Activated CD8-positive, alpha-beta memory T cell treated with anti-CD3 and anti-CD28 coated beads, Interleukin-2, amount 50 U/mL, for 1 hour (primary cell): ENCODE measurements around the gene PPM1H.

Source experiments
- DNase-seq: peaks from one replicate; pipeline ENCODE4 v3.0.0-alpha.2; 2020; ENCODE audit errors: extremely low read depth

The PPM1H gene

DNA sequence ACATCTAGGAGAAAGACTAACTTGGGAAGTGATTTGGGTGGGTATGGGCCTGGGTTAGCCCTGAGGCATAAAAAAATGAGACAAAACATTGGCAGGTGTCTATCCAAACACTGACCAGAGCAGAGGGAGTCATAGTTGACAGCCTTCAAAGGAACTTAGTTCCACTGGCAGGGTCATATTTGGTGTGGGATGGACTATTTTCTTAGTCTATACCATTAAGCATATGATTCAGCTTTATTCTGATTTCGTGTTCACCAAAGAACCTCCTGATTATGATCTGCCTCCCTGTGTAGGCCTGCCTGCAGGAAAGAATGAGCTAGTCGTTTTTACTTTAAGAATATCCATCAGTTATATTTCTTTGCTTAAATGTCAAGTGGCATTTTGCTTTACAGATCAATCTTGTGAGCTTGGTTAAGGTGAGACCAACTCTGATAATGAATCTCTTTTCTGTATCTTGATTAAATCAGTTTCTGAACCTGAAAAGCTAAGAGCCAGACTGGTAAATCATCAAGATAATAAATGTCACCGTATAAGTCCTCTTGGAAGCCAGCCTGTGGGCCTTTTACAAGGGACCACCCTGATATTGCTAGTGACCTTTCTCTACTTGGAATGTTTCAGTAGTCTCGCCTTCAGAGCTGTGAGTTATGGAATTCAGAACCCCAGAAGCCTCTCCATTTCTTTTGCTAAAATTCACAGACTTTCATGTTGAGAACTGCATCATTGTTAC, 285.4 kb downstream of the PPM1H start:
- no peak for DNase-seq

DNA sequence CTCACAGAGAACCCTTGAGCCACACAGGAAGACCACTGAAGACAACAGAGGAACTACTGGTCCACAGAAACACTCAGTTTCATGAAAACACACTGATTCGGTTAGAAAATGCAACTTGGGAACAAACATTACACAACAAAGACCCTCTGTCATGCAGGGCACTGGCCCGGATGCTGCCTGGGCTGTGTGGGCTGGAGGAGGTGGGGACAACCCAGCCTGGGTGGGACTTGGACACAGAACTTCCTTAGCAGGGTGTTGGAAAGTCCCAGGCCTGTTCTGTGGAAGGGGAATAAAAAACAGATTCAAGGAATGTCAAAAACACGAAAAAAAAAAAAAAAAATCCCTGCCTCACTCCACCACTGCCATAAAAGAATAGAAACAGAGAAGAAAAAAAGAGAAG, 287.4 kb downstream of the PPM1H start:
- DNase-seq = no peak

DNA sequence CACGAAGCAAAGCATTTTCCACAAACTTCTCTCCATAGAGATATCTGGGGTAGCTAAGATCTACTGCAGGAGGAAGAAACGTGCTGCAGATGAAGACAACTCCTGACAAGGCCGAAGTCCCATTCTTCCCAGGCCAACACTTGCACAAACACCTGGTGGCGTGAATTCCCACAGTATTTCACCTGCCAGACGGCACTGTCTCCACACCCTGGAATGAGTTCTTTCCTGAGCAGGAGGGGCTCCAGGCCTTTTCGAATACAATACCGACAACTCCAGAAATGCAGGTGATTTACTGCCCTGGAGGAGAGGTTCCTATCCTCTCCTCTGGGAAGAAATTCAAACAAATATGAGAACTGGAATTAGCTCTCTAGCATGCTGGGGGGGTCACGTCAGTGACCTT, 288.4 kb downstream of the PPM1H start:
- no peak for DNase-seq

DNA sequence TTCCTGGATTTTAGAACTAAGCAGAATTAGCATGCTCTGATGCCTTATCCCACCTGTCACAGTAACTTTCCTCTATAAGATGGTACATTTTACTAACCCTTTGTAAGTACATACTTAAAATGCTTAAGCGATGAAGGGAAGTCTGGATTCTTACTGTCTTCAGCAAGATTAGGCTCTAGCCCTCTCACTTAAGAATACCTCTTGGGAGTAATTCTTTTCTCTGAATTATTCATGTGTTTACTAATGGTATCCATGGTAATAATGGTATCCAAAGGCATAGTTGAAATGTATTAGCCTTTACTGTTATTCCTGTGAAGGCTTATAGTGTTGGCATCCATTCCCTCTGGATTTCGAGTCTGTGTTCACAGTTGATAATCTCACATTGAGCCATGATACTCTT, 291.5 kb downstream of the PPM1H start:
- DNase-seq = no peak

DNA sequence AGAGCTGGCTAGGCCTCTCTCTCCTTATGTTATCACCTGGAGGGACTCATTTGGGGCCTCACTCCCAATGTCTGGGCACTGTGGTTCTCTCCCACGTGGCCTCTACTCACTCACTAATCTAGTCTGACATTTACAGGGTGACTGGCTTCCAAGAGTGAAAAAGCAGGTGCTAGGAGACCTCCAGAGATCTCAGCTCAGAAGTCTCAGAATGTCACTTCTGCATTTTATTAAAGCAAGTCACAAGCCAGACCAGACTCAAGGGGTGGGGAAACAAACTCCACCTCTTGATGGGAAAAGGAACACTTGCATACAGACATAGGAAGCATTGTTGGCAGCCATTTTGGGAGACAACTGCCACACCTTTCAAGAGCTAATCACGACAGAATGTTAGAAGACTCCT, 292.5 kb downstream of the PPM1H start:
- DNase-seq = no peak

DNA sequence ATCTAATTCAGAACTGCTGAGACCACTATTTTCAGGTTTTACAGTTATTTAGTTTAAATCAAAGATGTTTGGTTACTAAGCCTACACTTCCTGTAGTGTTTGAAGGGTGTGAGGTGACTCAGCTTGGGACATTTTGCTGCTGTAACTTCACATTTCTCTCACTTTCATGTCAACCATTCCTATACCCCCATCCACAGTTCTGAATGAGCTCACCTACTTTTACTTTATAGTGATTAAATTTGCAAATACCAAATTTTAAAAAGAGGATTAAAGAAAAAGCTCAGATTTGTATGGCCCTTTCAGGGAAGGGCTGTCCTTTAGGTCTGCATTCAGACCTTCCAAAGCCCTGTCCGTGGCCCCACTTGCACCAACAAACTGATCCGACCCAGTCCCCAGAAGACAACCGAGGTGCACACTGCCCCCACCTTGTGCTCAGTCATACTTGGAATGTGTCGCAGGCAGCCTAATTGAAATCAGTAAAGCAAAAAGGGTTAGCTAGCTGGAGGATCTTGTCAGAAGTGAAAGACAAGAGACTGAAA, 294.0 kb downstream of the PPM1H start:
- no peak for DNase-seq

DNA sequence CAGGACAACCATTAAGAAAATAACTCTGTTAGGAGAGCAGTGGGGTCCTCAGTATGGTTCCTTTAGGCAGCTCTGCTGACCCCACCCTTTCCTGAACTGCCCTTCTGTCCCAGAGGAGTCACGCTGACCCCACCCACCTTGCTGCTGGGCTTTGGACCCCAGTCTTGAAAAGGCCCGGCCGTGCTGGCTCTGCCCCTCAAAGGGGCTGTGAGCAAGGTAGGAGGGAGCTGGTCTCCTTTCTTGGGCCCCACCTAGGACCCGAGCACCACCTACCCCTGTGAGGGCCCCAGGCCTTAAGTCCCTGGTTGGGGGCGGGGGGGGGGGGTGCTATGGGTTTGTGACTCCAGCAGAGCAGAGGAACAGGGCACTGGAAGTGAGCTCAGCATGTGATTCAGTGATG, 297.3 kb downstream of the PPM1H start:
- DNase-seq = no peak

DNA sequence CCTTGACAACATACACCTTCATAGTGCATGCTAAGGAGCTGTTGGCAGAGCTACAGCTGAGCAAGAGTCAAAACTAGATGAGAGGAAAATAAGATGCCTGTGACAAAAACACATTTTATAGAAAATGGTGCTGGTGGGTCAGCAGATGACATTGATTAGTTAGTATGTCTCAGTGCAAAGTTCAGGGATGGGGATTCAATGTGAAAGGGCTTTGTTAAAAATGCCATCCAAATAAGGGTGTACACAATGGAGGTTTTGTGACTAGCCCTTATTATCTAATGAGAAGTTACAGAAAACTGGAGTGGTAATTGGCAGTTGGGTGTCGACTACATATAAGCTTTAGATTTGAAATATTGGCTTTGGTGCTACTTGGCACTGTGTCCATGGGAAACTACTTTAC, 299.3 kb downstream of the PPM1H start:
- DNase-seq = no peak

DNA sequence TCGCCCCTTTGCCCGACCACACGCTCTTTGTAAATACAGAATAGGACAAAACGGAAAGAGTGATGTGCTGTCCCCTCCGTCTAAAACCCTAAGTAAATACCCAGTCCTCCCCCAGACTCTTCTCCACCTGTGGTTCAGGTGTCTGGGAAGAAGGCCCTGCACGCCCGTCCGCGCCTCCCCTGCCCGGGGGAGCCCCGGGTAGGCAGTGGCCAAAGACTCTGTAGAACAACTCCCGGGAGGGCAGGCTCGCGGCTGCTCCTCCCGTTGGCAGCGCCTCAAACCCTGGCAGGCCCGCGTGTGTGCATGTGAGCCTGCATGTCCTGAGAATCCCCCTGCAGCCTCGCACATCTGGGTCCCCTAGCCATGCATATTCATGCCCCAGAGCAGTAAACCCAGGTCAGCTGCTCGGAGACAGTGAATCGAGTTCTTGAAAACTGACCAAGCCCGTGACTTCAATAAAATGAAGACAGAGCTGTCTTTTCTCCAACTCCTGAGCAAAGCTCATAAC, 302.5 kb downstream of the PPM1H start:
- DNase-seq = no peak

DNA sequence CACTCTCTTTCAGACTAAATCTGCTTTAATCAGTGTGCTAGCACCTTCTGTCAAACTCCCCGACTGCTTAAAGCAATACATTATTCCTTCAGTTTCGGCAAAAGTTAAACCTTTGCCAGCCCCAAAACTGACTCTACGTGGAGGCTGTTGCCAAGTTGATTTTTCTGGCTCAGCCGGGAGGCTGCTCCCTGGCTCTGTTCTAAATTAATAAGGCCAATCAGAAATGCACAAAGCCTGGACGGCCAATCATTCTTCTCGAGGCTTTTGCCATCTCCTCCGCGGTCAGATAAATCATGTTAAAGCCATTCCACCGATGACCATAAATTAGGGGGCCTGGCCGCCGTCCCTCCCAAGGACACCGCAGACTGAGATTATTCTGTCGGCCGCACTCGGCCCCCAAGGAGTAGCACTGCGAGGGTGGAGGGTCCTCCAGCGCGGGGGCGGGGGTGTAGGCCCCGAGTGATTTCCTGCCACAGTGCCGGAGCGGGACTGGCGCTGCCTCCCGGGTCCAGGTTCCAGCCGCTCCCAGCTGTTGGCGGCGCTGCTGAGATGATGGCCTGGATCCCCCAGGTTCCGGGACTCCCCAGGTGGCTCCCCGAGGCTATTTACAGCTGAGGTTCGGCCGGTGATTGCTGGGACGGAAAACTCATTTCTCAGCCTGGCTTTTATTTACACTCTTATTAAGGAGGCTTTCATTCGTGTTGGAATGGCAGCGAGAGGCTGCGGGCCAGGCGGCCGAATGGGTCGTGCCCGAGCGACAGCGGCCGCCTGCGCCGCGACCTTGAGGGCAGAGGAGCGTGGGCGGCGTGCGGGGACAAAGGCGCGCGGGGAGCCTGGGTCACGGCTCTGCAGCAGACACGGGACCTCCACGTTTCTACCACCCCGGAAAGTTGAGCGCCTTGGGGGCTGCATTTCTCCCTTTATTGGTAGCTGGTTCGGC, 303.2 kb downstream of the PPM1H start:
- DNase-seq = no peak

DNA sequence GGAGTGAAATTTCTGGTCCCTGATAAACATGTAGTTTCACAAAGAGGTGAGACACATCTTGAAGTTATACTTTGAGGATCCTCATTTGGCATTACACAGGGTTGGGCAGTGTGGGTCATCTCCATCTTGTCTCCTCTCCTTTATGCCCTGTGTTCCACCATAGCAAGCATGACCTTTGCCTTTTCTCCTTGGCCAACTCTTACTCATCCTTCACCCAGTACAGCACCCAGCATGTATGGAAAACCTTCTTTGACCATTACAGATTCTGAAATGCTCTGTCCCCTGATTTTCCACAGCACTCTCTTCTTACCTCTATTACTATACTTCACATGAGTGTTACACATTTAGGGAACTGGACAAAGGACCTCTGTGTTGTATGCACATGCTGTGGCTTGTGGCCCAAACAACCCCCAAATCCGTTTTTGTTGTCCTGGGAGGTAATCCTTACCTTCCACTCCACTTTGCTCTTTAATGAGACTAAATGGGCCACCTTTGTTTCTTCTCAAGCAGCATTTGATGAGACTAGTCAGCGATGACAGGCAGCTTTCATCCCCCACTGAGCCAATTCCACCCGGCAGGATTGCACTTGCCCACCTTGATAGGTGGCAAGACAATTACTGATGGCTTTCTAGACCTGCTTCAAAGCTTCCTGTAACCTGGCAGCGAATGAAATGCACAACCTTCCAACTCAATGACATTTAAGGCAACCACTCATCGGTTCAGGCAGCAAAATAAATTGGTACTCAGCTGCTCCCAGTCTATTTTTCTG, 304.8 kb downstream of the PPM1H start:
- DNase-seq = no peak

DNA sequence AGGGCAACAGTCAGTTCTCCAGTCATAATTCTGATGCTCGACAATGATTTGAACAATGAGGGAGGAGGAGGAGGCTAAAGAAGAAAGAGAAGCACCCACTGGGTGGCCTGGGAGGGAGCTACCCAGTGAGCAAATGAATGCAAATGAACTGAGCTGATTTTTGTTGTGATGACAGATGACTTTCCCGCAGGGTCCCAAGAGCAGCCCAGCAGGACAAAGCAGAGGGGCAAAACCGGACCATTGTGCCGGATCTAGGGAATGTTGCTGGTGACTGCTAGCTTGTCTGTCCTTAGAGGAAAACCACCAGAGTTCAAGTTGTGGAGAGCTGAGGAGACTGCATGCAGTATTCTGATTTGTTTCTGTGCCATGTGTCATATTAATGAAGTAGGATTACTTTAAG, 305.5 kb downstream of the PPM1H start:
- DNase-seq = no peak

DNA sequence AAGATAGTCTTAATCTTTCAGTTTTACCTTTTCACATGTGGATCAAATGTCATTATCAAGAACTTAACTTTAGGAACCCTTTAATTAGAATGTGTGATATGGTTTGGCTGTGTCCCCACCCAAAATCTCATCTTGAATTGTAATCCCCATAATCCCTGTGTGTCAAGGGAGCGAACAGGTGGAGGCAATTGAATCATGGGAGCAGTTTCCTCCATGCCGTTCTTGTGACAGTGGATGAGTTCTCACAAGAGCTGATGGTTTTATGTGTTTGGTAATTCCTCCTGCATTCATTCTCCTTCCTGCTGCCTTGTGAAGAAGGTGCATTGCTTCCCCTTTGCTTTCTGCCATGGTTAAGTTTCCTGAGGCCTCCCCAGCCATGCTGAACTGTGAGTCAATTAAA, 307.8 kb downstream of the PPM1H start:
- no peak for DNase-seq

DNA sequence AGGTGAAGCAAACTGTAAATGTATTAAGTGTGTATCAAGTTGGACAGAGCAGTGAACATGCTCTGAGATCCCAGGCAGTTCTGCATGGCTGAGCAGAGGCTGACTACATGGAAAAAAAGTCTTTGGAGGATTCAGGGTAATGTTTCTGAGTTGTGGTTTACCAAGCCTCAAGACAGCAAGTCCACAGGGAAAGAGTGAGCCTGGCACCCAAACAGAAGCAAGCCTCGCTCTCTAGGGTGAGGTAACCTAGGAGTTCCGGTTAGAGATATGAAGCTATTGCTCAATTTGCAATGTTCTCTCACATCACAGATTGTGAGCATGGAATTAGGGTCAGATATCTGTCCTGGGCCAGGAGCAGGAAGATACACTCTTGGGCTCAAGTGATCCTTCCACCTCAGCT, 309.7 kb downstream of the PPM1H start:
- no peak for DNase-seq

DNA sequence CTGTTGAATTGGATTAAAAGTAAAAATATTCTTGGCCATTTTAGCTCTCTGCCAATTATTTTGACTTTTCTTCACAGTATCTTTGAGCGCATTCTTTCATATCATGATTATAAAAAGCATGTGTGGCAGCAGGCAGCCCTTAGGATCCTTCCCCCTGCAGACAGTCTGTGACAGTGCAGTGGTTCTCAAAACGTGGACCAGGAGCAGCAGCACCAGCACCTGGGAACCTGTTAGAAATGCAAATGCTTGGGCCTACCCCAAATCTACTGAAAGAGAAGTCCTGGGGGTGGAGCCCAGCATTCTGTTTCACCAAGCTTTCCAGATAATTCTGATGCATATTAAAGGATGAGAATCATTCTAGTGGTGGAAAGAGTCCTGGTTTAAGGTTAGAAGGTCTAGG, 312.8 kb downstream of the PPM1H start:
- DNase-seq = no peak

DNA sequence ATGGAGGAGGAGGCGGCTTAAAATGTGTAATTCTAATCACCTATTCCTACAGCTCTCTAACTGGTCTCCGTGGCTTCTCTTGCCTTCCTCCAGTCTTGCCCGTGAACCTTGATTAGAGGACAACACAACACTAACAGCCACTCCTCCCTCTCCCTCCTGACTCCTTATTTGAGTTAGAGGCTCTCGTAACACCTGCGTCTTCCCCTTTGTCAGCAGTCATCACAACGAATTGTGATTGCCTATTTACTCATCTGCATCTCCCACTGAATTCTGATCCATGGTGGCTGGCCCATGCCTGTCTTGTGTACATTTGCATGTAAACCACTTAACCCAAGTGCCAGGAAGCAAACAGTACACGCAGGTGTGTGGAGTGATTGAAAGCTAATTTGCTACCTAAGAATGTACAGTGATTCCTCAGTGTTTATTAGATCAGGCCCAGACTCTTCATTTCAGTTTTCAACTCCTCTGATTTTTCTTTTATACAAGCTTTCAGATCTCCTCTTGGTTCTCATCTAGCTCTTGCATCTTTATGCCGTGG, 313.8 kb downstream of the PPM1H start:
- DNase-seq = no peak

DNA sequence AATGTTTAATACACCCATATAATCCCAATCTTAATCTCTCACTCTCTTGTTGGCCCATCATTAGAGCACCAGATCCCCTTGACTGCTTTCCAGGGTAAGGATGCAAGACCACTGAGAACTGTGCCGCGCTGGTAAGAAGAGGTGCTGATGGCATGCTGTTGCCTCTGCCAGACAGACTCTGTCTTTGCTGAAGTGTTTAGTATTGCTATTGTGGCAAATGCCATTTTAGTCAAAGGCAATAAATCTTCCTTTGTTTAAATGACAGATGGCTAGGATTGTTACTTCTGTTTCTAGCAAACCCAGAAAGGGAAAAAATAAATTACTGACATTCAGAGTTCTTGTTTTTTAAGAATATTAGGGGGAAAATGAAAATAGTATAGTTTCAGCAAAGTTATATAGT, 316.0 kb downstream of the PPM1H start:
- no peak for DNase-seq

DNA sequence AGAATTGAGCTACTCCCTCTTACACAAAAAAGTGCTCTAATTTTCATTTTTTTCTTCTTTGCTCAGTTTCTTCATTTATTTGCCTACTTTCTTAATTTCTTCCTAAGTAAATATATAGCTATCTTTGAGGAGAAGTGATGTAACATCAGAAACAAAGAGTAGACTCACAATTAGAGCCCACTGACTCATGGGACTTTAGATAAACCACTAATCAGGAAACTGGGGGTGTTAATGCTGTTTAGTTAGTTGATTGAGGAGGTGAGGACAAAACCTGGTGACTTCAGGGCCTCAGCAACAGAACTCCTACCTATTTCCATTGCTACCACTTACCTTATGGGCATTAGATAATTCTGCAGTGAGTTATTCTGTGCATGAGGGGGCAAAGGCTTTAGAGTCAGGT, 316.6 kb downstream of the PPM1H start:
- DNase-seq = no peak

DNA sequence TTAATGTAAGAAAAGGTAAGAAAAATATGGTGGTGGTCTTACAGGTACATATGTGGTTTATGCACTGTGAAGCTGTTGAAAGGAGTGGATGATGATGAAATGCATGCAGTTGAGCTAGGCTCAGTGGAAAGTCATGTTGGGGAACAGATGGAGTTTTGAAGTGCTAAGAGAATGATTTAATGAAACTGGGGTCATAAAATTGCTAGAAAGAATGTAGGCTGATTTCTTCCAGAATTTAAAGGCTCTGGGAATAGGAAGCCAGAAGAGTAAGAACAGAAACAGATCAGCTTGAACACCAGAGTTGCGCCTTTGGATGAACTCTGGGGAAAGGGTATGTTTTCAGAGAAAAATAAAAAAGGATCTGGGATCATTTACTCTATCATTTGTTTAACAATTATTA, 321.9 kb downstream of the PPM1H start:
- DNase-seq = no peak

DNA sequence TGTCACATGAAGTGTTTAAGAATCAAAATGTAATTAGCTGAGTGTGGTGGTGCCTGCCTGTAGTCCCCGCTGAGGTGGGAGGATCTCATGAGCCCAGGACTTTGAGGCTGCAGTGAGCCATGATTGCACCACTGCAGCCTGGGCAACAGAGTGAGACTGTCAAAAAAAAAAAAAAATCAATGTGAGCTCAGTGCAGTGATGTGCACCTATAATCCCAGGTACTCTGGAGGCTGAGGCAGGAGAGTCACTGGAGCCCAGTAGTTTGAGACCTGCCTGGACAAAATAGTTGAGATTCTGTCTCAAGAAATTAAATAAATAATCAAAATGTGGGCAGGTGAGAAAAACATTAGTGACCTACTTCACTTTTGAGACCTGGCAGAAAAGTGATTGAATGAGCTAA, 328.3 kb downstream of the PPM1H start:
- DNase-seq = no peak

DNA sequence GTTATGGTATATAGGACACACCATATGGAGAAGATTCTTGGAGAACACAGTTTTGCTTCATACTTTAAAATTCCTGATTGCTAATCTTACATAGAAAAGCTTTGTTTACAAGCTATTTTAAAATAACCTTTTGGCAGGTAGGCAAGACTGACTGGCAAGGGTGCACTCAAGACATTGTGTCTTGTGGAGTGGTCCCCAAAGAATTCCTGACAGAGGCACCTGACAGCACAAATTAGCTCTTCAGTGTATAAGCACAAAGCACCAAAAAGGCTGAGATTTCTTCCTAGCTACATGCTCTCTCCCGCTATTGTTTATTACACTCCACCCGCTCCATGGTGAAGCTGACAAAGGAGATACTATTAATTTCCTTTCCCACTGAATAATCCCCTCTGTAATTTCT, 329.0 kb downstream of the PPM1H start:
- no peak for DNase-seq

DNA sequence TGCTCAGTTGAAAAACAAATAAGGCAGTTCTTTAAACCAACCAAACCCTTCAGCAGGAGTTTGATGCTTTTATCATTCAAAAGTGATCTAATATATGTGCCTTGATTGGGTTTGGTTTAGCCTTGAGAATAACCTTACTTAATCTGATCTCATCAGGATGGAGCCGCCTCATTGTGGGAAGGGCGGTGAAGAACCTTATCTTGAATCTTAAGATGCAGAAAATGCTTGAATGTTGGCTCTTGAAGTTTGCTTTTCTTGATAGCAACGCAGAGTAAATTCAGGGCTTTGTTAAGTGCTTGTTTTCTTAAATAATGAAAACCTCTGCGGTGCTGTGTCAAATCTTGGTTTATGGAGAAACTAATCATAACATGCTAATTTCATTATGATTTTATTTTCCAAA, 330.1 kb downstream of the PPM1H start:
- no peak for DNase-seq
